ENCODE measurements around the gene NAALADL1.
"Not testable (repeated sequence)": the region's sequence is repeated elsewhere in the genome, so short reads cannot be mapped to it uniquely, and the experiment has no call there.

NAALADL1 gene

GRCh38 chr11:65045728-65046127 lies 12.6 kb downstream of the NAALADL1 start:
- DNase-seq: no peak

GRCh38 chr11:65045061-65045460 lies 13.3 kb downstream of the NAALADL1 start:
- DNase-seq: no peak

- no peak for DNase-seq
Measured at GRCh38 chr11:65043881-65044501, 14.4 kb downstream of the NAALADL1 start.

DNA sequence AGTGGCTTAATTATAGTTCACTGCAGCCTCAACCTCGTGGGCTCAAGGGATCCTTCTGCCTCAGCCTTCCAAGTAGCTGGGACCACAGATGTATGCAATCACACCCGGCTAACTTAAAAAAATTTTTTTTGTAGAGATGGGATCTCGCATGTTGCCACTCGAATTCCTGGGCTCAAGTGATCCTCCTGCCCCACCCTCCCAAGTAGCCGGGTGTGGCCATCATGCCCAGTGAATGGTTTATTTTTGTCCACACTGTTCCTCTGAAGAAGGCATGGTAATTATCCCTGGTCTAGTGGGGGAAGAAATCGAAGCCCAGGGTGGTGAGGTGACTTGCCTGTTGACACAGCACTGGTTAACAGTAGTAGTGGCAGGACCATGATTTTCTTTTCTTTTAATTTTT lies 15.5 kb downstream of the NAALADL1 start:
- no peak for DNase-seq

GRCh38 chr11:65040847-65041622 lies 17.3 kb downstream of the NAALADL1 start, which contains the start of gene SAC3D1:
TSS of gene SAC3D1 (plus strand) at chr11:65041210. CDS start at chr11:65041293, 83 bp downstream.
- DNase-seq: peak; percentile 98

DNA sequence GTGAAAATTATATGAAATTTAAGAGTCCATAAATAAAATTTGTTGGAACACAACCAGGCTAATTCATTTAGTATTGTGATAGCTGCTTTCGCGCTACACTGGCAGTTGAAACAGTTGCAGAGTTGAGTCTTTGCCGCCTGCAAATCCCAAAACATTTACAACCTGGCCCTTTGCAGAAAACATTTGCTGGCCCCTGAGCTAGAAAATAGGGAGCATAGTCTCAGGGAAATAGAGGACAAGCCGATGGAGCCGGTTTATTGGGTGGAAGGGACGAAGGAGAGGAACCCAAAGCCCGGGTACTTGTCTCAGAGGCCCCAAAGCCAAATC lies 17.9 kb downstream of the NAALADL1 start:
- no peak for DNase-seq

- no peak for DNase-seq
Measured at GRCh38 chr11:65036931-65037330, 21.4 kb downstream of the NAALADL1 start.

- no peak for DNase-seq
Measured at GRCh38 chr11:65035579-65035978, 22.8 kb downstream of the NAALADL1 start.

DNA sequence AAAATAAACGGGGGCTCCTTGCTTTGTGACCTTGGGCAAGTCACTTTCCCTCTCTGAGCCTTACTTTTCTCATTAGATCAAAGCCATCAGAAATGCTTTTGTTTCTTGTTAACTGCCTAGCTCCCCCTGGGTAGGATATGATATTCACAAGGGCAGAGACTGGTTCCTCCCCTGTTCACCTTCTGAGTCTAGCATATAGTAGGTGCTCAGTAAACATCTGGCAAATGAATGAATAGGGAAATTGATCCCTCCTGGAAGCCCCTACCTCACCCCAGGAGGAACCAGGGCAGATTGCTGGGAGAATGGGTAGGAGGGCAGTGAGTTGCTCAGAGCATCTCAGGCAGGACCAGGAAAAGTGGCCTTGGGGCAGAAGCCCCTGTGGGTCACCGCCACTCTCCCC lies 23.9 kb downstream of the NAALADL1 start:
- DNase-seq: no peak

GRCh38 chr11:65032216-65032615 lies 26.1 kb downstream of the NAALADL1 start:
- DNase-seq: no peak

- peak; percentile 97 for DNase-seq
Measured at GRCh38 chr11:65027213-65028067, 30.9 kb downstream of the NAALADL1 start, which contains the start of gene SNX15. TSS of gene SNX15 (plus strand) at chr11:65027439. CDS start at chr11:65027538, 99 bp downstream.

GRCh38 chr11:65026810-65027209 lies 31.5 kb downstream of the NAALADL1 start:
- DNase-seq: no peak

- not testable (repeated sequence) for DNase-seq
Measured at GRCh38 chr11:65023502-65023901, 34.9 kb downstream of the NAALADL1 start.

GRCh38 chr11:65021509-65021908 lies 36.8 kb downstream of the NAALADL1 start:
- DNase-seq: no peak

DNA sequence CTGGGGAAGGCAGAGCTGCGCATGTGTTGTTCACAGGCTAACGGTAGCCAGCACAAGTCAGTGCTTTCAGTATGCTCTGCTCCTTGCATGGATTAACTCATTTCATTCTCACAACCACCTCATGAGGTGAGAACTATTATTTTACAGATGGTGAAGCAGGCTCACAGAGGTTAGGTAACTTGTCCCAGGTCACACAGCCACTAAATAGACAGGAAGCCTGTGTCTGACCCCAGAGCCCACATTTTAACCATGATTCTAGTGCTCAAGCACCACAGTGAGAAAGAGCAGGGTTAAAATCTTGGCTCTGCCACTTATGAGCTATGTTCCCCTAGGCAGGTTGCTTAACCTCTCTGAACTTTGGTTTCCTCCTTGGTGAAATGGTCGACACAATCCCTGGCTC lies 37.4 kb downstream of the NAALADL1 start:
- no peak for DNase-seq

DNA sequence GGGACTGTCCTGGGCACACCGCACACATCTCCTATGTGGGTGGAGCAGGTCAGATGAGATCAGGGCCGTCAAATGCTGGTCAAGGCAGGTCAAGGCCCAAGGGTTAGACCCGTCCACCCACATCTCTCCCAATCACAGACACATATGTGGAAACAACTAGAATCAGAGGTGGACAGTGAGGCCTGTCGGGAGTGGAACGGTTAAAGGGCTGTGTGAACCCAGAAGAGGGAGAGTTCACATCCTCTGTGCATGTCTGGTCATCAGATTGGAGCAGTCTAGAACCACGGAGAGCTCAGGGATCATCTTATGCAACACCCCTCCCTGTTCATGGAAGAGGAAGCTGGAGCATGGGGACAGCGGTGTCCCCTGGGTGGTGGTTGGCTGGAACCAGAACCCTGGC lies 38.5 kb downstream of the NAALADL1 start:
- no peak for DNase-seq

DNA sequence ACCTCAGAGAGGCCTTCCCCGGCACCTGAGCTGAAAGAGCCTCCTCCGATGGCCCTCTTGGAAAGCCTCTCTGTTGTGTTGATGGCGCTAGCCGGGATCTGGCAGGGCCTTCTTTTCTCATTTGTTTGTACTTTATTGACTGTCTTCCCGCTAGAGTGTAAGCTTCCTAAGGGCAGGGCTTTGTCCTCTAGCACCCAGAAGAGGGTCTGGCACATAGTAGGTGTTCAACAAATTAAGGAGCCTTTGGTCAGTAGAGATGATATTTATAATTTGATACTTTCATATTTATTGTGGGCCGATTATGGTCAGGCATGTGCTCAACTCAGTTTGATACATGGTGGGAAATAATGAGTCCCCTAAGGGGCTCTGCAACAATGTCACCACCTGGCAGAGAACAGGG lies 40.4 kb downstream of the NAALADL1 start:
- no peak for DNase-seq

DNA sequence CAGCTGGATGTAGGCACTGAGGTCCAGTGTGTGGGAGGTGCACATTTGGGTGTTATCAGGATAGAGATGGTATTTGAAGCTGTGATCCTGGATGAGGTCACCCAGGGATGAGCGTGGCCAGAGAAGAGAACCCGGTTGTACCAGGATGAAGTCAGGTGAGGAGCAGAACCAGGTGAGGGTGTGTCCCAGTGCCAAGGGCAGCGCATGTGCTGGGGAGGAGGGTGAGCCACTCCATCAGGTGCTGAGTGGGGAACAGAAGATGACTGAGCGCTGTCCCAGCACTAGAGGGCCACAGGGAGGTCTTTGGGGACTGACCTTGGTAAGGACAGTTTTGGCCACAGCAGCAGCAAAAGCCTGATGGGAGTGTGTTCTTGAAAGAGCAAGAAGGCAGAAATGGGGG lies 41.6 kb downstream of the NAALADL1 start:
- DNase-seq: no peak

DNA sequence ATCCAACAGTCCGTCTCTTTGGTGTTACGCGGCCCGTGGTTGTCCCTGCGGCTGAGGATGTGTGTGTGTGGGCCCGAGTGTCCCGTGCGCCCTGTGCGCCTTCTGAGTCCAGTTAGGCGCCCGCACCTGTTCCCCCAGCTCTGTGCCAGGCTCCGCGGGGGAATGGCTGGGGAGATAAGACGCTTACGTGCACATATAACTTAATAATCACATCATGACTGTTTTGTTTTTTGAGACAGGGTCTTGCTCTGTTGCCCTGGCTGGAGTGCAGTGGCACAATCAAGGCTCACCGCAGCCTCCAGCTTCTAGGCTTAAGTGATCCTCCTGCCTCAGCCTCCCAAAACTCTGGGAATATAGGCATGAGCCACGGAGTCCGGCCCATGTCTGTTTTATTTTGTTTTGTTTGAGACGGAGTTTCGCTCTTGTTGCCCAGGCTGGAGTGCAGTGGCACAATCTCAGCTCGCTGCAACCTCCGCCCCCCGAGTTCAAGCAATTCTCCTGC lies 43.6 kb downstream of the NAALADL1 start:
- no peak for DNase-seq

- peak; percentile 94 for DNase-seq
Measured at GRCh38 chr11:65013888-65014725, 44.2 kb downstream of the NAALADL1 start, which contains the start of gene ARL2. TSS of gene ARL2 (plus strand) at chr11:65014160. CDS start at chr11:65014208, 48 bp downstream.

- DNase-seq: peak; percentile 82
Measured at GRCh38 chr11:65013130-65013887, 45.0 kb downstream of the NAALADL1 start.
